Measurements from ENCODE around the gene C2CD4C.
A peak's percentile ranks its signal among the peaks of the same experiment; 100 is the strongest.
"Not testable (repeated sequence)": the region's sequence is repeated elsewhere in the genome, so short reads cannot be mapped to it uniquely, and the experiment has no call there.

Gene C2CD4C

DNA sequence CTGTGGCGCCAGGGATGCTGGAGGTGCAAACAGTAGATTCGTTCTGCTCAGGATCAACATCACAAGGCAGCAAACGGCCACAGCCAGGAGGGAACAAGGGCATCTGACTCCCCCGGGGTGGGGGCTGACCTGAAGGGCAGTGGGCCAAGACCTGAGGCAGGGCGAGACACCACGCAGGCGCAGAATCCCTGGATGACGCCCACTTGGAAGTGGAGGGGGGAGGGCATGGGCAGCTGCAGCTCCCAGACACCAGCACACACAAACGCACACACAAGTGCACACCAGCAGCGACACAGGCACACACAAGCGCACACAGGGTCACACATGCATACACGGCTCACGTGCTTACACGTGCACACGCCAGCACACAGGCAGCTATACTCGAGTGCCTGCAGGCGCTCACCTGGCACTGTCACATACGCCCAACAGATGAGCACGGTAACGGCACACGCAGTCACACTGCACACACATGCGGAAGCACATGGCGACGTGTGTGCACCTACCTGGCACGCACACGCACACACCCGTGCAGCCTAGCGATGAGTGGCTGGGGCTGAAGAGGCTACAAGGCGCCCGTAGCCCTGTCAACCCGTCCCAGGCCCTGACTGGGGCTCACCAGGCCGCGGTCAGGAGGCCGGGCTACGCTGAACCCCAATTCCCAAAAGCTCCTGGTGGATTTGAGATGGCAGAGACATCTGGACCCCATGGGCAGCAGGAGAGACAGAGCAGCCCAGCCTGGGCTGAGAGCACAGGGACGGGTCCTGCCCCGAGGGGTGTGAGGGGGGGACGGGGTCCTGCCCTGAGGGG is 5.5 kb downstream of the C2CD4C start:
- intact Hi-C loops (cut with DNase I), result no loop called here
- peak in 6 of 10 donors; percentile 5 to 82 (median 39) for DNase-seq

DNA sequence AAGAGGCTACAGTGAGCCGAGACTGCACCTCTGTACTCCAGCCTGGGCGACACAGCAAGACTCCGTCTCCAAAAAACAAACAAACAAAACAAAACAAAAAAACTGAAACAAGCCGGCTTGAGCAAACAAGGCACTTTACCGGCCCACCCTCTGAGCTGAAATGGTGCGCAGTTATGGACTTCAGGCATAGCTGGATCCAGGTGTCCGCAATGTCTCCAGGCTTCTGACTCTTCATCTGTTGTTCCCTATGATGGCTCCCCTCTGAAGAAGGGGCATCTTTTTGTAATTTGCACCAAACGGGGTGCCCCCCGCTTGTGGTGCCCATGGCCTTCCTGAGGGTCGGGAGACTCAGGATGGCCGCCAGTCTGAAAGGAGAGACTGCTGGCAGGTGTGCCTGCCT is 6.2 kb downstream of the C2CD4C start:
- intact Hi-C loops (cut with DNase I), result no loop called here

DNA sequence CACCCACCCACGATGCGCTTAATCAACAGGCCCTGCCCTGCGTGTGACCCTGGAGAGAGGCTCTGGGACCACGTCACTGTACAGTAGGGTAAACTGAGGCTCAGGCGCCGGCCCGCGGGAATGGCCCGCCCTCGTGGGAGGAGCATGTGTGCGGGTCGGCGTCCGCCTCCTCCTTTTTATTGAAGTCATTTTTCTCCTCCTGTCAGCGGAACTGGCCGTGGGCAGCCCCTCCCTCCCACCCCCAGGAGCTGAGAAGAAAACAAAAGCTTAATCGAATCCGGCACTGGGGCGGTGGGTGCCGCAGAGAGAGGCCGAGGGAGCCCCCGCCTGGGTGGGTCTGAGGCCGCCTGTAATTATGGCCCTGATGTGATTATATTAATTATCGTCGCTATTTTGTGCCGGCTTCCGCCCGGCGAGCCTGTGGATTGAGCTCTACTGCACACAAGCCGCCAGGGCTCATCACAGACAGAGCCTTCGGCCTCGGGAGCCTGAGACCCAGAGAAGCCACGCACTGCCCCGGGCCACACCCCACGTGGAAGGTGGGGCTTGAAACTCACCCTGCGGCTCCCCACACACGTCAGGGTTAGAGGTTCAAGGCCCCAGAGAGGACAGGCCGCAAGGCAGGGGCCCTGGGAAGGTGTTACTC is 7.0 kb downstream of the C2CD4C start:
- intact Hi-C loops (cut with DNase I), result no loop called here
- peak in 6 of 10 donors; percentile 5 to 80 (median 30) for DNase-seq

More for the DNA sequence above, 6.2 kb downstream of the C2CD4C start:
- peak in 1 of 10 donors; percentile 42 for DNase-seq

DNA sequence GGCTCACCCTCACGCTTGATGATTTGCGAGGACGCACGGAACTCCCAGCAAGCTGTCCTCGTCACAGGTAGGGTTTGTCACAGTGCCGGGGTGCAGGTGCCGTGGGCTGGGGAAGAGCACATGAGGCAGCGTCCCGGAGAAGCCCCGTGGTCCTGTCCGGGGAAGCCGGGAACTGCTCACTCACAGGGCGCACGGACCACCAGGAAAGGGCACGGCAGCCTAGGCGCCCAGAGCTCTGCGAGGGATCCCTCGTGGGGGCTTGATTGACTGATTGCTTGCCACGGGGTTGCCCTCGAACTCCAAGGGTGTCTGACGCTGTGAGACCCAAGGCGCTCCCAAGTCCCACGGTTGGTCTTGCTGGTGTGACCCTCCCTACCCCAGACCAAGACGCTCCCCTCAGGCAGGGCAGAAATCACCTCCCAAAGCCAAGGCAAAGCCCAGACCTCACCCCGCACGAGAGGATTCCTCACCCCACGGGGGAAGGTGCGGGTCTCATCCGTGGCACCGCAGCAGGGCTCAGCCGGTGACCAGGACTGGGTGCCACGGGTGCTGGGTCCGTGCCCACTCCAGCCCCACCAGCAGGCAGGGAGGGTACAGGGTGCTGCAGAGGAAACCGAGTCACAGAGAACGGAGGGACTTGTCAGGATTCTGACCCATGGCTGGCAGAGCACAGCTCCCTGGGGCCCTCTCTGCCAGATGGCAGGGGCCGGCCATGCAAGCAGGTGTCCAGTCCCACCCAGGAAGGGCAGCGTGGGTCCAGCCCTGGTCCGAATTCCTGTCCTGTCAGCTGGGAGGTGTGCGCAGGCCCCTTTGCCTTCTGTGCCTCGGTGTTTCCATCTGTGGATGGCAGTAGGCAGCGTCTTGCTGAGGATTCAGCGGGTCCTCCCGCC is 7.7 kb downstream of the C2CD4C start:
- peak in 7 of 10 donors; percentile 3 to 72 (median 14) for DNase-seq
- intact Hi-C loops (cut with DNase I), result no loop called here

DNA sequence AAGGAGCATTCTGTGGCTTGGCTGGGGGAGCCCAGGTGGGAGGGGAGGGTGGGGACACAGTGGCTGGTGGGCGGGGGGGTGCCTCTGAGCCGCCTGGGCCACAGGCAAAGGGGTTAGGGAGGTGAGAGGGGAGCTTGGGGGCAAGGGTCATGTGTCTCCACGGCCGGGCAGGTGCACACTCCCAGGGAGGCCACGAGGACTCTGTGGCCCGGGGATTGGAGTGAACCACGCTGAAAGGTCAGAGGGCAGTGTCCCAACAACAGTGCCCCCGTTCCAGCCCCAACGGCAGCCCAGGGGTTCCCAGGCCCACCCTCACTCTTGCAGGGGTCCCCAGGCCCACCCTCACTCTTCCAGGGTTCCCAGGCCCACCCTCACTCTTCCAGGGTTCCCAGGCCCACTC is 9.6 kb downstream of the C2CD4C start:
- intact Hi-C loops (cut with DNase I), result no loop called here
- DNase-seq, result peak in 3 of 10 donors; percentile 3 to 61 (median 29)

DNA sequence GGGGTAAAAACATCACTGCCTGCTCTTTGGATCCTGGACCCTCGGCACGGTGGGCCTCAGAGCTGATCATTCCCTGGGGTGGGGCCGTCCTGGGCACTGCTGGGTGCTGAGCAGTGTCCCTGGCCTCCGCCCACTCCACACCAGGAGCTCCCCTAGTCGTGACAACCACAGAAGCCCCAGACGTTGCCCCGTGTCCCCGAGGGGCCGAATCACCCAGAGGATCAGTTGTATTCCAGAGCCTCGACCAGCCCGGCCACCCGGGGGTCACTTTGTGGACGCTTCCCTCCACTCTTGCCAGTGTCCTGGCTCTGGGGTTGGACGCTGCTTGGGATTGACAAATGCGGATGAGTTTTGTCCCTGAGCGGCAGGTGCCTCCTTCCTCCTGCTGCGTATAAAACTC is 10.2 kb downstream of the C2CD4C start:
- DNase-seq, result peak in 5 of 10 donors; percentile 2 to 78 (median 19)
- intact Hi-C loops (cut with DNase I), result no loop called here

DNA sequence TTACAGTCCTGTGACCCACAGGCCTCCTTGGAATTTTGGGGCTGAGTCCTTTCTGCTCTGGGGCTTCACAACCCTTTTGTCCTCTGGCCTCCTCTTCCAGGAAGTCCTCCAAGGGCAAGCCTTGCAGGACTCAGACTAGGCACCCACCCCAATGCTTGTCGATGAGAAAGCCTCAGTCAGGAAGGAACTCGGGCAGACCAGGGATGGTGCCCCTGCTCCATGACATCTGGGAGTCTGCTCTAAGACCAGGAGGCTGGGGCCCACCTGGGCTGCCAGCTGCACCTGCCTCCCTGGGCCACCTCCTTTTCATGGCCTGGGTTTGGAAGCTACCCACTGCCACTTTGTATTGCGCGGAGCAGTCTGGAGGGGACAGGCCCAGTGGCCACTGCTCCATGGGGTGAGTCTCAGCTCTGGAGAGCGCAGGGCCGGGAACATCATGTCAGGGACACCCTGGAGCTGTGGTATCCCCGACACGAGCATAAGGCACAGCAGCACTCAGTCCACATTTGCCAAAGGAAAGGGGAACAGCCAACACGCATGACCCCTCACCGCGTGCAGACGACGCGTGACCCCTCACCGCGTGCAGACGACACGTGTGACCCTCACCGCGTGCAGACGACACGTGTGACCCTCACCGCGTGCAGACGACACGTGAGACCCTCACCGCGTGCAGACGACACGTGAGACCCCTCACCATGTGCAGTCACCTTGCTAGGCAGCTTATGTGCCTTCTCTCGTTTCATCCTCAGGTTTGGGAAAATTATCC is 10.8 kb downstream of the C2CD4C start:
- intact Hi-C loops (cut with DNase I), result no loop called here
- DNase-seq, result peak in 5 of 10 donors; percentile 1 to 75 (median 9)

DNA sequence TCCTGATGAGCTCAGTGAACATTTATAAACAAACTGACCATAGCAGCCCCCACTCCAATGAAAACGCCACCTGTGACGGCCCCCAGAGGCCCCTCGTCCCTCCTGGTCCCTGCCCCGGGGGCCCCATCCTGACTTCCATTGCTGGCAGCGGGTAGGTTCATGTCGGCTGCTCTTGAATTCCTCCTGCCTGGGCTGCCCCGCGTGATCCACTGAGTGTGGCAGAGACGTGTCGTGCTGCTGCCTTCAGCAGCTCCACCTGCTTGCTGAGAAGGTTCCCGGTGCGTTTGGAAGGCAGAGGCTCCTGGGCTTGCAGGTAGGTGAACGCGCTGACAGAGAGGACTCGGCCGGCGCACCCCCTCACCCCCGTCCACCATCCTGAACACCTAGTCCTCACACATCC is 11.6 kb downstream of the C2CD4C start:
- DNase-seq, result peak in 4 of 10 donors; percentile 3 to 61 (median 40)
- intact Hi-C loops (cut with DNase I), result no loop called here

DNA sequence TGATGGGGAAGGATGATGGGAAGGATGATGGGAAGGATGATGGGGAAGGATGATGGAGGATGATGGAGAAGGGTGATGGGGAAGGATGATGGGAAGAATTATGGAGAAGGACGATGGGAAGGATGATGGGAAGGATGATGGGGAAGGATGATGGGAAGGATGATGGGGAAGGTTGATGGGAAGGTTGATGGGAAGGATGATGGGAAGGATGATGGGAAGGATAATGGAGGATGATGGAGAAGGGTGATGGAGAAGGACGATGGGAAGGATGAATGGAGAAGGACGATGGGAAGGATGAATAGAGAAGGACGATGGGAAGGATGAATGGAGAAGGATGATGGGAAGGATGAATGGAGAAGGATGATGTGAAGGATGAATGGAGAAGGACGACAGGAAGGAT is 13.5 kb downstream of the C2CD4C start:
- intact Hi-C loops (cut with DNase I), result no loop called here
- no peak for DNase-seq

DNA sequence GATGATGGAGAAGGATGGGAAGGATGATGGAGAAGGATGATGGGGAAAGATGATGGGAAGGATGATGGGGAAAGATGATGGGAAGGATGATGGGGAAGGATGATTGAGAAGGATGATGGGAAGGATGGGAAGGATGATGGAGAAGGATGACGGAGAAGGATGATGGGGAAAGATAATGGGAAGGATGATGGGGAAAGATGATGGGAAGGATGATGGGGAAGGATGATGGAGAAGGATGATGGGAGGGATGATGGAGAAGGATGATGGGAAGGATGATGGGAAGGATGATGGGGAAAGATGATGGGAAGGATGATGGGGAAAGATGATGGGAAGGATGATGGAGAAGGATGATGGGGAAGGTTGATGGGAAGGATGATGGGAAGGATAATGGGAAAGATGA is 14.1 kb downstream of the C2CD4C start:
- DNase-seq; intact Hi-C loops (cut with DNase I): not testable (repeated sequence)

DNA sequence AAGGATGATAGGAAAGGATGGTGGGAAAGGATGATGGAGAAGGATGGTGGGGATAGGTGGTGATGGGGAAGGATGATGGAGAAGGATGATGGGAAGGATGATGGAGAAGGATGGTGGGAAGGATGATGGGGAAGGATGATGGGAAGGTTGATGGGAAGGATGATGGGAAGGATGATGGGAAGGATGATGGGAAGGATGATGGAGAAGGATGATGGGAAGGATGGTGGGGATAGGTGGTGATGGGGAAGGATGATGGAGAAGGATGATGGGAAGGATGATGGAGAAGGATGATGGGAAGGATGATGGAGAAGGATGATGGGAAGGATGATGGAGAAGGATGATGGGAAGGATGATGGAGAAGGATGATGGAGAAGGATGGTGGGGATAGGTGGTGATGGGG is 15.4 kb downstream of the C2CD4C start:
- DNase-seq; intact Hi-C loops (cut with DNase I): not testable (repeated sequence)

DNA sequence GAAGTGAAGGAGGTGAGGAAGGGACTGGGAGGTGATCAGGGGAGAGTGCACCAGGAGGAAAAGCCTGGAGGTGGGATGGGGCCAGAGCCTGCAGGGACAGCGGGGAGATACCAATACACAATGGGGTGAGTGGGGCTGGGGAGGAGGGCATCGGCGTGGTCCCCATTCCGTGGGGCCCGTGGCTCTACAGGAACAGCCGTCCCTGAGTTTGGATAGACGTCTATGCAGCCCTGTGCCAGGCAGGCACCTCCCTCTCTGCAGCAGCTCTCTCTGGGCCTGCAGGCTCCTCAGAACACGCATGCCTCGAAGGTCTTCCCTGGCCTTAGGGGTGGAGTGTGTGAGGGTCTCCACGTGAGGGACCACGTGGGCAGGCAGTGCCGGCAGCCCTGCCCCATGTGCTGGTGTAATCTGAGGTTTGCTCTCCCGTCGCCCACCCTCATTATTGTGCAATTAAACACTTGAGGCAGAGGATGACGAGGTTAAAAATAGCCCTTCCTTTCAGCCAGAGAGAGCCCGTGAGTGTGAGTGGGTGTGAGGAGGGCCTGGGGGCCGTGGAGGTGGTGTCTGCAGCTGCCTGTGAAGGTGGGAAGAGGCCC is 16.5 kb downstream of the C2CD4C start:
- peak in 1 of 10 donors; percentile 49 for DNase-seq
- intact Hi-C loops (cut with DNase I), result no loop called here

DNA sequence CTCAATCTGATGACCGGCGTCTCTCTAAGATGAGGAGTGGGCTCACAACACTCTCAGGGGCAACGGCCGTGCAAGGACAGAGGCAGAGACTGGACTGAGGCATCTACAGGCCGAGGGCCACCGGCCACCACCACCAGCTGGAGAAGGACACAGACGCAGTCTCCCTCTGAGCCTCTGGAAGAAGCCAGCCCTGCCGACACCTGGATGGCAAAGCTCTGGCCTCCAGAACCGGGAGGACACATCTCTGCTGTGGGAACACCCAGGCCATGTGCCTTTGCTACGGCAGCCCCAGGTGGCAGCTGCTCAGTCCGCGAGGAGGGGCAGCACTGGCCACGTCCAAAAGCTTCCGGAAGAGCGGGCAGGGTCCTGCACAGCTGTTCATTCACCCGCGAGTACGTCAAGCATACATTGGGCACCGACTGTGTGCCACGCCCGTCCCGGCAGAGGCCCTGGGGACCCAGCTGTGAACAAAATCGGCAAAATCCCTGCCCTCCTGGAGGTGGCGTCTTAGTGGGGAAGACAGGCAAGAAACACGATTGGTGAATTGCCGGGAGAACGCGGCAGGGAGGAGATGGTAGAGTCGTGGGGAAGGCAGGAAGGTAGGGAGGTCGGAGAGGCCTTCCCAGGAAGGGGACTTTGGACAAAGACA is 17.1 kb downstream of the C2CD4C start:
- DNase-seq, result peak in 4 of 10 donors; percentile 4 to 54 (median 29)
- intact Hi-C loops (cut with DNase I), result no loop called here

DNA sequence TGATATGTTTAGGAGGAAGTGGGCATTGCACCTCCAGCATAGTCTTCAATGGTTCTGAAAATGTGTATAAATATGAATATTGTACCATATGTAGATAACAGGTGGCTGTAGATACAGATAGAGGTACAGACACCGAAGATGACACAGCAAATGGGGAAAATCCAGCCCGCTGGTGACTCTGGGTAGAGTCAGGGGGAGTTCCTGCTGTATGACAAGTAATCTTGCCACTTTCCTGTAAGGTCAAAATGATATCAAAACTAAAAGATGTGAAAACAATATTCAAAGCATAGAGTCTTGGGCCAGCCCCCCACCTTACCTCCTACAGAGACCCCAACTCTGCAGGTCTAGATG is 17.8 kb downstream of the C2CD4C start:
- intact Hi-C loops (cut with DNase I), result no loop called here
- DNase-seq, result no peak

DNA sequence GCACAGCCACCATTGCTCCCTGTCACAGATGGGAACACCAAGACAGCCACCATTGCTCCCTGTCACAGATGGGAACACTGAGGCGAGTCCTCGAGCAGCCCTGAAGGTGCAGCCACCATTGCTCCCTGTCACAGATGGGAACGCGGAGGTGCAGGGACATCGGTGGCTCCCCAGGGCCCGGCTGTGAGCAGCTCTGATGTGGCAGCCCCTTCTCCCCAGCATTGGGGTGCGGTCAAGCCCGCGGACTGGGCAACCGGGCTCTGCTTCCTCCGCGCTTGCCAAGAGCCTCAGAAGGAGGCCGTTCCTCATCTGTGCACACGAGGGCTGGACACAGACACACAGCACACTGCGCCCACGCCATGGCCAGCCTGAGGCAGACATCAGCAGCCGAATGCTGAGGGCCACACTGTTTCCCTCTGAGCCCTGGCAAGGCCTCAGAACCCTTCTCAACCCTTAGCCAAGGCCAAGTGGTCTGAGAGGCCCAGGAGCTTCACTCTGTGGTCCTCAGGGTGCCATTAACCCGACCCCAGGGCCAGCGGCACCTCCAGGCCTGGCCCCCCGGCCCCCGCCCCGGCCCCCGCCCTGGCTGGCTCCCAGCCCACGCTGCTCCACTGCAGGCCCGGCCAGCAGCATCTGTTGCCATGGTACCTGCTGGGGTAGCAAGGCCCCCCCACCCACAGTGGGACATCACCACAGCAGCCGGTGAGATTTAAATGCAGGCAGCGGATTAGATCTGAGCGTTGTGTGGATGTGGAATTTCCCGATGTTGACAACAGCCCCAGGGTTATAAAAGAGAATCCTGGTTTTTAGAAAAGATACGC is 18.4 kb downstream of the C2CD4C start:
- peak in 4 of 10 donors; percentile 5 to 79 (median 60) for DNase-seq
- intact Hi-C loops (cut with DNase I), result no loop called here

DNA sequence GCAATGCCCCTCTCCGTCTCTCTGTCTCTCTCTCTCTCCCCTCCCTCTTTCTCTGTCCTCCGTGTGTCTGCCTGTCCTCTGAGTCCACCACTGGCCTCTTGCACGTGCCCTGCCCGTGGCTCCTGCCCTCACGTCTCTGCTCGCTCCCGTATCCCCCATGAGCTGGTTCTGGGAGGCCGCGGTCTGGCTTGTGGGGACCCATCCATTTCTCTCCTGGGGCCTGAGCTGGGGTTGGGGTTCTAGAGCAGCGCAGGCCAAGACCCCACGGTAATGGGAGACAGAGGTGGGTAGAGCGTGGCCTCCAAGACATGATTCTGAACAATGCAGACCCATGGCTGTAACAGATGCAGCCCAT is 19.0 kb downstream of the C2CD4C start:
- peak in 3 of 10 donors; percentile 33 to 54 (median 45) for DNase-seq
- intact Hi-C loops (cut with DNase I), result no loop called here

DNA sequence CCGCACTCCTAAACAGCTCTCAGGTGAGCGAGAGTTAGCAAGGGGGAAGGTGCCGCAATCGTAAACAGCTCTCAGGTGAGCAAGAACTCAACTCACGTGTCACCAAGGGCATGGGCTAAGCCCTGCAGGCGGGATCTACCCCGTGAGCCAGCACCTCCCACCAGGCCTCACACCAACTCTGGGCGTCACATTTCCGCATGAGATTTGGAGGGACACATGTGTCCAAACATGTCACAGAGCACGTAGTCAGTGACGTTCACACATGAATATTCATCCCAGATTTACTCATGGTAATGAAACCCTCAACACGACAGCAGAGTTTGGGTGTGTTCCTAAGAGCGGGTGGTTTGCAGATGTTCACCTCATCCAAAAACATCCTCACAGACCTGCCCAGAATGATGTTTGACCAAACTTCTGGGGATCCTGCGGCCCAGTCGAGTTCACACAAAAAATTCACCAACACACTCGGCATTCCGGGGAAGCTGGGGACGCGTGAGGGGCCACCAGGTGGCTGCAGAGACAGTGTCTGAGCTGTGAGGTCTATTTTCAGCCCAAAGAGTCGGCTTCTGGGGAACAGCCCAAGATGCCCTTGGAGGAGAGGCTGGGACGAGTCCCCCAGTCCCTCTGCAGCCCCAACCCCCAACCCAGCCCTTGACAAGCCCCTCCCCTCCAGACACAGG is 19.6 kb downstream of the C2CD4C start:
- peak in 3 of 10 donors; percentile 3 to 25 (median 5) for DNase-seq
- intact Hi-C loops (cut with DNase I), result no loop called here

DNA sequence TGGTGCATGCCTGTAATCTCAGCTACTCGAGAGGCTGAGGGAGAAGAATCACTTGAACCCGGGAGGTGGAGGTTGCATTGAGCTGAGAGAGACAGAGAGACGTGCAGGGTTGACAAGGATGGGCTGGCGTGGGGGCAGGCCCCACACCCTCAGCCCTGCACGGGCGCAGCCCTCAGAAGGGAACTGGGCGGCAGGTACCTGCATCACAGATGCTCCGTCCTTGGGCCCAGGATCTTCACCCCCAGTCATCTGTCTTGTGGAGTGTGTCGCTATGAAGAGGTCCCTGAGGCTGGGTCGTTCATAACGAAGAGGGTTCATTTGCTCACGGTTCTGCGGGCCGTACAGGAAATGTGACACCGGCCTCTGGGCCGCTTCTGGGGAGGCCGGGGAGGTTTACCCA is 20.3 kb downstream of the C2CD4C start:
- DNase-seq, result peak in 3 of 10 donors; percentile 44 to 70 (median 48)
- intact Hi-C loops (cut with DNase I), result no loop called here
